HFF-Myc (cell line): ENCODE measurements around the gene TRIAP1.

Experiments
- DNase-seq: peaks from one replicate; pipeline ENCODE4 v3.0.0-alpha.2; 2011; ENCODE audit warnings: low read depth; ENCODE audit errors: extremely low read depth
- H3K4me3 ChIP-seq: replicated peaks from 2 replicates; pipeline ENCODE4 v1.5.1; 2011; ENCODE audit warnings: low read depth, mild to moderate bottlenecking, control low read depth, low read length
- CTCF ChIP-seq: IDR thresholded peaks from 2 replicates; pipeline ENCODE4 v1.5.1; 2012; ENCODE audit warnings: mild to moderate bottlenecking, low read depth, low read length, control low read depth; ENCODE audit errors: missing control alignments

Gene TRIAP1

DNA sequence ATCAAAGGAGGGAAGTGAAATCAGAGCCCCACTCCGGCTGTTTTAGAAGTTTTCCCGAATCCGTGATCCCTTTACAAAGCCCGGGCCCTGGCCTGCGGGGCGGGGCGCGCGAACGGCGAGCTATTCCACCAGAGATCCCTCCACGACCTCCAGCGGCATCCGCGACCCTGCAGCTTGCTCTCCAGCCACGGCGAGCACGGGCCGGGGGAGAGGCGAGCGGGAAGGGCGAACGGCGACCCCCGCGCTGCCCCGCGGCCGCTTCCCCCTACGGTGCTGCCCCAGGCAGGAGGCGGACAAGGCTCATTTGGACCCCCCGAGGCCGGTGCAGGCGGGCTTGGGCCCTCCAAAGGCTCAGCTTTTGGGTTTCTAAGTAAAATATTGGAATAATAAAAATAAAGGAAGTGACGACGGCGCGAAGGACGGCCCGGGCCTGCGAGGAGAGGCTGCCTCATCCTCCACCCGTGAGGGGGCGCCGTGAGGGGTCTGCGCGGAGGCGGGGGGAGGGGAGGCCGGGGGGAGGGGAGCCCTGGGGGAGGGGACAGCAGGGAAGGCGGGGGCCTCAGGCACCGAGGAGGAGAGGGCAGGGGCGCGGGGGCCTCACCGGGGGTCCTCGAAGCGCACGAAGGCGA lies 22.8 kb upstream of the TRIAP1 start:
- no peak for TF ChIP-seq CTCF

DNA sequence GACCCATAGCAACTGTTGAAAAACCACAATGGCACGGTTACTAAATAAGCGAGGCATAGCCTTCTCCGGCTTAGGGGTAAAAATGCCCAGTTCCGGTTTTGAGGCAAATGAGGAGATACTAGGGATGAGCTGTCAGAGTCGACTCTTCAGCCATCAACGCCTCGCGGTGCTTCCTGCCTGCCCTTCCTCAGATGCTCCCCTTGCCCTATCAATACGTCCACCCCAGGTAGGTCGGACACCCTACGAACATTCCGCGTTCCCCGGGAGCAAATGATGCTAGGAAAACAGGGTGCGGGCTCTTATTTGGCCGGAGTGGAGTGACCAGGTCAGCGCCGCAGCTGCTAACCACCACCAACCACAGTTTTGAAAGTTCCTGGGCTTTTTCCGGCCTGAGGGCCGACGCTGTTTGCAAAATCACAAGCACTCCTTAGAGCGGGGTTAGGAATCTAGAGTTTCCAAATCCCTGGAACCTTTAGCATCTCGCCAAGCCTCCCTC lies 22.2 kb upstream of the TRIAP1 start:
- TF ChIP-seq CTCF: no peak
- no peak for DNase-seq
- peak overlapping the region; percentile 79 for H3K4me3 ChIP-seq

More for the DNA sequence above, 22.8 kb upstream of the TRIAP1 start:
- H3K4me3 ChIP-seq: peak overlapping the region; percentile 79
- no peak for DNase-seq

DNA sequence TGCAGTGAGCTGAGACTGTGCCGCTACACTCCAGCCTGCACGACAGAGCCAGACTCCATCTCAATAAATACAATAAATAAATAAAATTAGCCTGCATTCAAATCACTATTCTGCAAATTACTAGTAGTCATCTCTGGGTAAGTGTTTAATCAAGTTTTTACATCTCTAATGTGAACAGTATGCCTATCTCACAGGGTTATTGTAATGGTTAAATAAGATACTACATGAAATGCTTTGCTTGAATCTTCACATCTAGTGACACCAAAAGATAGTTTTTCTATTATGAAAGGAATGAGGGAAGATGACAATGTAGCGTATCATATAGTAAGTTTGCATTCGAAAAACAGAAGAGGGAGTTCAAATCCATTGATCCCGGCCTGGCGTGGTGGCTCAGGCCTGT lies 21.3 kb upstream of the TRIAP1 start:
- no peak for TF ChIP-seq CTCF
- DNase-seq: no peak
- peak overlapping the region; percentile 6 for H3K4me3 ChIP-seq

GRCh38 chr12:120466560-120467315 lies 20.6 kb upstream of the TRIAP1 start:
- DNase-seq: no peak
- peak; percentile 70 for TF ChIP-seq CTCF
- H3K4me3 ChIP-seq: peak overlapping the region; percentile 6; the same call in 1 of the 2 replicates

- no peak for DNase-seq
- no peak overlapping the region for H3K4me3 ChIP-seq
- TF ChIP-seq CTCF: no peak
Observed at GRCh38 chr12:120465756-120466155, 19.6 kb upstream of the TRIAP1 start.

- DNase-seq: no peak
- no peak overlapping the region for H3K4me3 ChIP-seq
- TF ChIP-seq CTCF: no peak
Observed at GRCh38 chr12:120463712-120464111, 17.5 kb upstream of the TRIAP1 start.
